NCI-H1105 (cell line): ENCODE data around the gene HSH2D.

Experiments
- DNase-seq: peaks from one replicate; lab custom pipeline; 2025; lab: John Stamatoyannopoulos, UW

The HSH2D gene

GRCh38 chr19:16193466-16193865, 50.0 kb downstream of the HSH2D start:
- no peak for DNase-seq

GRCh38 chr19:16197188-16197621, 53.7 kb downstream of the HSH2D start:
- no peak for DNase-seq

GRCh38 chr19:16197622-16198369, 54.3 kb downstream of the HSH2D start, which contains the start of gene AP1M1:
Gene AP1M1, plus strand, starts transcription at chr19:16197911. Its CDS starts 116 bp downstream, at chr19:16198027.
- DNase-seq, result peak; percentile 97

DNA sequence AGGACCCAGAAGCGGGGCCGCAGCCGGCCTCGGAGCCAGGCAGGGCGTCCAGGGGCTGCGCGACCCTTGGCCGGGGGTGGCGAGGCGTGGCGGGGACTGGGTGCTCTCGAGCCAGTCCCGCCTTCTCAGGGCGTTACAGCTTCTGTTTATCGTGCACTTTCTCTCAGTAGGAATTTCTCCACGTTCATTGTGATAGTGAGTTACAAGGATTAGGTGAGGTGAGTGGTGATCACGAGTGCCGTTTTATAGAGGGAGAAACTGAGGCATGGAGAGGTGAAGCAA, 54.8 kb downstream of the HSH2D start:
- DNase-seq, result no peak

GRCh38 chr19:16199275-16199932, 55.9 kb downstream of the HSH2D start:
- DNase-seq, result no peak

DNA sequence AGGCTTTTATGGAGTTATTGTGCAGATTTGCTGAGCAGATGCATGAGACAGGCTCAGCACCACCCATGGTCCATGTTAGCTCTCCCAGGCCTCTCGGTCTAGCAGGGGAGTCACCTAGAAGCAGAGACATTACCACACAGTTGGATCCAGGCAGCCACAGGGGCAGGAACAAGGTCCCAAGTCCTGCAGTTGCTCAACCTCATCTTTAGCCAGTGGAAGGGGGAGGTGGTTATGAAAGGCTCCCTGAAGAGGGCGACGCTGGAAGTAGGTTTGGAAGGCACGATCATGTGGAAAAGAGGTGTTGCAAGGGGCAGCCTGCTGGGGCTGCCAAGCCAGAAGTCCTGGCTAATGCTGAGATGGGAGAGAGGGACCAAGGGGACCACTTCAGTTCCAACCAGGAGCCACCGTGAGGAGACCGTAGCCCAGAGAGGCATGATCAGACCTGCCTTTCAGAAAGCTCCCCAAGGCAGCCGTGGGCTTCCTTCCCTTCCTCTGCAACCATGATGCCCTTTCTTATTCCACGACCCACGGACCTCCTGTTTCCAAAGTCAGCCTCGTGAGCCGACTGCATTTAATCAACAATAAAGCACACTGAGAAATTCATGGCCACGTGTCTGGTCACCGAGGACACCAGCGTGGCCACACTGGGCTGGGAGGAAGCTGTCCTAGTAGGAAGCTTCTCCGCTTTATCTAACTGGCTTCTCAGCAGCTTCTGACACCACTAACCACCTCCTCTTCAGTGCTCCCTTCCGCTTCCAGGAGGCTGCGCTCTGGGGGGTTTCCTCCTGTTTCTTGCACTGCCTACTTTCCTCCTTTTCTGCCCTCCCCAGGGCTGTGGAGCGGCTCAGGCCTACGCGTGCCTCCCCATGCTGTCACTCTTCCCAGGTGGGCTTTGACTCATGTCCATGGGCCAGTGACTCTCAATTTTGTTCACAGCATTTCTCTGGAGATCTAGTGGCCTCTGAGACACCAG, 56.8 kb downstream of the HSH2D start:
- DNase-seq, result no peak

GRCh38 chr19:16201011-16201391, 57.5 kb downstream of the HSH2D start:
- DNase-seq, result no peak

DNA sequence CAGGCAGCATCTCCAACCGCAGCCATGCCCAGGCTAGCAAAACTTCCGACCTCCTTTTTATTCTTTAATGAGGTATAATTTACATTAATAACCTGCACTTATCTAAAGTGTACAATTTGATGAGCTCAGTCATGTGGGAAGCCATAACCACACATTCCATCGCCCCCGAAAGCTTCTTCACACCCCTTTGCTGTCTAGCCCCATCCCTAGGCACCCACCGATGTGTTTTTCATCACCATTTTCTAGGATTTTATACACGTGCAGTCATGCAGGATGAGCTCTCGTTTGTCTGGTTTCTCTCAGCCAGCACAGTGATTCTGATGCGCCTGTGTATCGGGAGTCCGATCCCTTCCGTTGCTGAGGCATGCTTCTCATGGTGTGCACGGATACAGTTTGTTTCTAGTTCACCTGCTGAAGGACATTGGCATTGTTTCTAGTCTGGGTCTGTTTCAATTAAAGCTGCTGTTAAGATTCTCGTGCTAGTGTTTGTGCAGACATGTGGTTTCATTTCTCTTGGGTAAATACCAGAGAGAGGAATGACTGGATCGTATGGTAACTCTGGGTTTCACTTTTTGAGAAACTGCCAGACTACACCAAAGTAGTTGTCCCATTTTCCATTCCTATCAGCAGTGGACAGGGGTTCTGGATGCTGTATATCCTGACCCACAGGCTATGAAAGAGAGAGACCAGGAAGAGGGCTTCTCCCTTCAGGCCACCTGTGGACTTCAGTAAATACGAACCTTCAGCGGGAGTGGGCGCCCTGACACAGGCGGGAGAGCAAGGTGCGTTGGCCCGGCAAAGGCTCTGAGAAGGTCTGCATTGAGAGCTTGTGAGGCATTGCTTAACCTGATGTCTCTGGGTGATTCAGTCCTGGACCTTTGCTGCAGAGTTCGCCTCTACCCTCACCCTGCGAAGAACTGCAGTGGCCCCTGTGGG, 59.1 kb downstream of the HSH2D start:
- DNase-seq, result no peak

- no peak for DNase-seq
Observed at GRCh38 chr19:16203256-16204004, 59.9 kb downstream of the HSH2D start.

DNA sequence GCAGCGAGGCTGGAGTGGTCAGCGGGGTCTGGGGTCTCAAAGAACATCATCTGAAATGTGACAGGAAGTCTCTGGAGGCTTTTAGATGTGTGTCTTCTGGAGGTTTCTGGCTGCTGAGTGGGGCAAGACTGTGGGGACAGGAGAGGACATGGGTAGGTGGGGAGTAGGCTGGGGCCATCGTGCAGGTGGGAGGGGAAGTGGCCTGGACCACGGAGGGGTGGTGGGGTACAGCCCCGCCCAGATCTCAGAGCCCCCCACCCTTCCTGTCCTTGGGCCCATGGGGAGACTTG, 60.5 kb downstream of the HSH2D start:
- DNase-seq, result no peak

DNA sequence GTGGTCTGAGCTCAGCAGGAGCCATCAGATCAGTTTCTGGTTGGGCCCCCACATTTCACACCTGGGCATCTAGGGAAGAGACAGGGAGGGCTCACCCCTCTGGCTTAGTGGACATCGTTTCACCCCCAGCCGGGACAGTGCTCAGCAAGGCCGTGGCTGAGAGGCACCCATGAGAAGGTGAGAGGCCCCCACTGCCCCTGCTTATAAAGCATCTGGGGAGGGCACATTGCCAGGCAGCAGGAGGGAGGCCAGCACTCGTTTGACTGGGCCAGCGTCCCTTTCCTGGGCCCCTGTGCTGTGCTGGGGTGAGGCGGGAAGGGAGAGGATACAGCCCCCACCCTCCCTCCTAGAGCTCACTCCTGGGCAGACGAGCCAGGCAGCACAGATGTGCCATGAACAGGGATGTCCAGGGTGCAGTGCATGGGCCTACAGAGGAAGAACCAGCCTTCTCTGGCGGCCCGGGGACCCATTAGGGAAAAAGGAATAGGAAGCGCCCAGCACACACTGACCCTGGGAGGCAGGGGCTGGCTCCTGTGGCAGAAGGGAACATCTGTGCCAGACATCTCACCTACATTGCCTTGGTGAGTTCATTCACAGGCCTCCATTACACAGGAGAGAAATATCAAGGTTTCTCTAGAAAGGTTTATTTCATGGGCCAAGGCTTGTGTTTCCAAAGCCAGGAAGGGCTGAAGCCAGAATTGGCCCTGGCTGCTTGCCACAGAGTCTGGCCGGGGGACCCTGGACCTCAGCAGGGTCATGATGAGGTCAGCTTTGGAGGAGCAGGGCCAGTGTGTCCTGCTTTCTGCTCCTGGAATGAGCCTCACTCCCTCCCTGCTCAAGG, 61.9 kb downstream of the HSH2D start:
- no peak for DNase-seq

GRCh38 chr19:16206046-16206605, 62.6 kb downstream of the HSH2D start:
- DNase-seq, result no peak

DNA sequence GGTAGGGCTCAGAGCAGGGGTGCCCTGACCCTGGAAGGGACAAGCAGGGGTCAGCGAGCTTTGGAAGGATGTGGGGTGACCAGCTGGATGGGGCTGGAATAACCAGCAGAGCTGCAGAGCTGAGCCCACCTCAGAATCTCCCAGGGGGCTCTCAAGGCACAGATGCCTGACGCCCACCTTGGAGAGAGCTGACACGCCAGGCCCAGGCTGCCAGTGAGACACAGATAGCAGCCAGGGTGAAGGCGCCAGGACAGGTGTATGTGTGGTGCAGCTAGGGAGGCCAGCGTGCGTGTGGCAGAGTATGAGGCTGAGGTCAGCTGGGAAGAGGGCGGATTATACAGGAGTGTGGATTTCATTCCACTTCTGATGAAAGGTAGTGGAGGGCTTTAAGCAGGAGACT, 63.2 kb downstream of the HSH2D start:
- DNase-seq, result no peak

GRCh38 chr19:16207063-16207462, 63.6 kb downstream of the HSH2D start:
- DNase-seq, result no peak

- DNase-seq, result no peak
Observed at GRCh38 chr19:16207490-16208025, 64.1 kb downstream of the HSH2D start.
